Uterus (tissue), 4 donors: ENCODE data around the gene NTF3. TPM values are rescaled to one million over a fixed set of nuclear protein-coding genes. Genes with fewer than 3 reads are reported as not detected.
"Not testable (repeated sequence)": the region's sequence is repeated elsewhere in the genome, so short reads cannot be mapped to it uniquely, and the experiment has no call there.

Experiments
- DNase-seq, 2 donors: peaks; one replicate each; pipeline ENCODE4 v3.0.0-alpha.2; 2019 to 2020
- H3K27ac ChIP-seq, 2 donors: fragments of 200-600 bp; sonication (generic); 1 replicate in 1 of 2; 2 replicates in 1 of 2; pipeline ENCODE4 v1.5.1; 2016 to 2018
- H3K27me3 ChIP-seq, 2 donors: fragments of 200-600 bp; sonication (generic); one replicate each; pipeline ENCODE4 v1.5.1; 2018 to 2019; ENCODE audit warnings: control low read depth in 1 of 2
- H3K36me3 ChIP-seq, 2 donors: fragments of 200-600 bp; sonication (generic); one replicate each; pipeline ENCODE4 v1.5.1; 2019; ENCODE audit warnings: control low read depth in 1 of 2
- H3K4me1 ChIP-seq, 2 donors: fragments of 200-600 bp; sonication (generic); one replicate each; pipeline ENCODE4 v1.5.1; 2018 to 2019; ENCODE audit warnings: control low read depth in 1 of 2
- H3K4me3 ChIP-seq, 2 donors: fragments of 200-600 bp; sonication (generic); 1 replicate in 1 of 2; 2 replicates in 1 of 2; pipeline ENCODE4 v1.5.1; 2018 to 2019; ENCODE audit warnings: mild to moderate bottlenecking in 1 of 2
- H3K9me3 ChIP-seq, 2 donors: fragments of 200-600 bp; sonication (generic); one replicate each; pipeline ENCODE4 v1.5.1; 2019; ENCODE audit warnings: control low read depth in 1 of 2
- CTCF ChIP-seq, 4 experiments: fragments of 200-600 bp in 2 of 4; fragments of 450-650 bp in 2 of 4; sonication (generic) in 2 of 4; IDR thresholded peaks; one replicate each; pipeline ENCODE4 v1.5.1; 2016 to 2019; ENCODE audit warnings: antibody characterized with exemption in 4 of 4, mild to moderate bottlenecking in 2 of 4, moderate library complexity in 1 of 4
- POLR2A ChIP-seq, 2 donors: fragments of 450-650 bp; IDR thresholded peaks; one replicate each; pipeline ENCODE4 v1.6.1; 2016; ENCODE audit warnings: antibody characterized with exemption in 2 of 2, mild to moderate bottlenecking in 1 of 2, moderate library complexity in 1 of 2
- intact Hi-C: fragments of 100-400 bp; cut with DNase I; formaldehyde crosslinking; loops from one replicate; pipeline ENCODE4 v1.15.1; 2023; ENCODE audit warnings: low total_unique reads
- total RNA-seq, 4 donors: library from RNA; depleted of rRNA in 3 of 4; stranded (reverse); fragments of >200 nt in 3 of 4; gene quantifications; one replicate each; pipeline versions ENCODE4 v1.1.0 to v1.2.4, GENCODE V29; 2014 to 2023
- donor health status: DM: yes; HTN: yes; CAD: no.

NTF3 gene
- total RNA-seq, 4 donors from 2014 or later: 0.26 to 7.1 (median 3.5) TPM; not detected in 1

DNA sequence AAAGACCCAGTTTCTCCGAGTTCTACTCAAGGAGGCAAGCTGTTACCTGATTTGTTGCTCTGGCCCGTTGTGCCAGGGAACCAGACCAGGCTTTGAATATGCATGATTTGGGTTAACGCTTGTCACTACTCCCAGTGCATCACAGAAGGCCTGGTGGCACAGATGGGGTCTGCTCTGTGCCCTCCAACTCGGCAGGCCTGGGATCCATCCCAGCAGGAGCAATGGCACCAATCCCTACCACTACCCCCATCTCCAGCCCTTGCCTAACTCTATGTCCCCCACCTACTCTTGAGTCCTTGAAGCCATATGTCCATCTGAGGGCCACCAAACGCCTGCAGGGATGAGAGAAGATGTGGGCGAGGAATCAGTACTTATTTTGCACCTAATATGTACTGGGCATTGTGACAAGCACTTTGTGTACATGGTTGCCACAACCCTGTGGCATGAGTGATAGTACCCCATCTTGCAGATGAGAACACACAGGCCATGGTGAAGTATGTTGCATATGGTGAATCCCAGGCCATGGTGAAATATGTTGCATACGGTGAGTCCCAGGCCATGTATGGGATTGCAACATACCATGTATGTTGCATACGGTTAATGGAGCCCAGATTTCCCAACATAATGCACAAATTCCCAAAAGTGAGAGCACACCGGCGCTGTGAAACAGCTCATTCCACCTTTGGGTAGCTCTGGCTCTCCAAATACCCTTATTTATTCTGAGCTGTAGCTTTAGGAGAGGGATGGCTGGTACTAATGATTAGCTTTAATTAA is 102.7 kb downstream of the NTF3 start:
- Histone ChIP-seq H3K27me3 (no peaks in the 10 kb centered on the region), H3K36me3 (no peaks in the 10 kb centered on the region), H3K9me3 (no peaks in the 10 kb centered on the region), H3K4me3 (no peak overlapping the region), H3K27ac (no peak overlapping the region), H3K4me1 (no peaks in the 10 kb centered on the region)
- no peak for DNase-seq
- intact Hi-C loops: no loop called here
- no peak for TF ChIP-seq POLR2A (IDR thresholded peaks at IDR 0.05)
- no peak for TF ChIP-seq CTCF (IDR thresholded peaks at IDR 0.05)

GRCh38 chr12:5535541-5535940 is 103.6 kb downstream of the NTF3 start:
- Histone ChIP-seq H3K9me3 (no peaks in the 10 kb centered on the region), H3K36me3 (no peaks in the 10 kb centered on the region), H3K4me1 (no peaks in the 10 kb centered on the region), H3K4me3 (no peak overlapping the region), H3K27me3 (no peaks in the 10 kb centered on the region), H3K27ac (no peak overlapping the region)
- no peak for DNase-seq
- intact Hi-C loops: no loop called here
- TF ChIP-seq CTCF (IDR thresholded peaks at IDR 0.05): no peak
- no peak for TF ChIP-seq POLR2A (IDR thresholded peaks at IDR 0.05)

GRCh38 chr12:5537026-5537615 is 105.2 kb downstream of the NTF3 start:
- H3K4me1 ChIP-seq, H3K4me3 ChIP-seq, H3K9me3 ChIP-seq, H3K27ac ChIP-seq, DNase-seq, H3K36me3 ChIP-seq, intact Hi-C loops, H3K27me3 ChIP-seq: not testable (repeated sequence)

DNA sequence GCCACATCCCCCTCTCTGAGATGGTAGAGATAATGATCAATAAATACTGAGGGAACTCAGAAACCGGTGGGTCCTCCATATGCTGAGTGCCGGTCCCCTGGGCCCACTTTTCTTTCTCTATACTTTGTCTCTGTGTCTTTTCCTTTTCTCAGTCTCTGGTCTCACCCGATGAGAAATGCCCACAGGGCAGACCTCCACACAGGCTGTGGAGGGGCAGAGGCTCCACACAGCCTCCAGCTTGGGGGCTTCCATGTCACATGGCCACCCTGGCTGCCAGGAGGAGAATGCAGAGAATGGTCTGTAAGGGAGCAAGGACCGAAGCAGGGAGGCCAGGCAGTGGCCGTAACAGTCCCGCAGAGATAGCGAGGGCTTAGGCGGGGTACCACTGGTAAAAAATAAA is 105.9 kb downstream of the NTF3 start:
- H3K4me3 ChIP-seq: no peak overlapping the region
- H3K27ac ChIP-seq: no peak overlapping the region
- H3K4me1 ChIP-seq: no peaks in the 10 kb centered on the region
- no peaks in the 10 kb centered on the region for H3K36me3 ChIP-seq
- H3K9me3 ChIP-seq: no peaks in the 10 kb centered on the region
- no peak for TF ChIP-seq POLR2A (IDR thresholded peaks at IDR 0.05)
- no peak for TF ChIP-seq CTCF (IDR thresholded peaks at IDR 0.05)
- no peaks in the 10 kb centered on the region for H3K27me3 ChIP-seq
- no peak for DNase-seq
- intact Hi-C loops: no loop called here
